Hair follicle dermal papilla cell (primary cell): ENCODE results near the gene PNRC1. TPM values are rescaled to one million over a fixed set of nuclear protein-coding genes. Genes with fewer than 3 reads are reported as not detected.
A peak's percentile ranks its signal among the peaks of the same experiment; 100 is the strongest.

Experiments
- small RNA-seq: library from RNA; depleted of rRNA; stranded (forward); fragments of <200 nt; gene quantifications from one replicate; pipeline ENCODE3, GENCODE V24; 2012
- total RNA-seq: library from RNA; depleted of rRNA; stranded (reverse); fragments of >200 nt; gene quantifications from 2 replicates; pipeline ENCODE4 v1.2.3, GENCODE V29; 2012

PNRC1 gene
- 91.0 and 123 TPM in 2 replicates for total RNA-seq

DNA sequence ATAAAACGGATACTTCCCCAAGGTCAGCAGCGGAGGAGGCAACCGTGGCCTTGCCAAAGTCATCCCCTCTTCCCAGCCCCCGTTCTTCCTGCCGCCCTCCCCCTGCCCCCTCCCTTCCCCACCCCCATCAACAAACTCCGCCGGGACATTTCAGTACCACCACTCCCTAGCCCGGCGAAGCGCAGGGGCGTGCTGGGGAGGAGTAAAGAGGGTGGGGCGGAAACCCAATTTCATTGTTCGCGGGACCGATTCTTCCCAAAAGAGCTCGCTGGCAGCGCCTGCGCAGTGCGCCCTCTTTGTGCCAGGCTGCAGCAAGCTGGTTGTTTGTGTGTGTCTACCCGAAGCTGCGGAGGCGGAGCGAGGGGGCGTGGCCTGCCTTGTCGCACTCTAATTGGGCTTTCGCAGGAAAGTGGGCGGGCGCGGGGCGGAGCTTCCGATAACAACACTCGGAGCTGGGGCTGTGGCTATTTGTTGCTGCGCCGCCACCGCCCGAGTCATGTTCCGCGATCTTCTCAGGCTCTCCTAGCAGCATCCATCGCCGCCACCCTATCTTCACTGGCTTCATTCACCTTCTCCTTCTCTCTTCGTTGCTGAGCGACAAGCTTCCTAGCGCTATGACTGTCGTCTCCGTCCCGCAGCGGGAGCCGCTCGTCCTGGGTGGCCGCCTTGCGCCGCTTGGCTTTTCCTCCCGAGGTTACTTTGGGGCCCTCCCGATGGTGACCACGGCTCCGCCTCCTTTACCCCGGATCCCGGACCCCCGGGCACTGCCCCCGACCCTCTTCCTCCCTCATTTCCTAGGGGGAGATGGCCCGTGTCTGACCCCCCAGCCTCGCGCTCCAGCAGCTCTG, at the start of gene PNRC1:
PNRC1 (plus strand) TSS at position 471 of the 848 bp plus-strand sequence; CDS start at position 615, 144 bp downstream.

DNA sequence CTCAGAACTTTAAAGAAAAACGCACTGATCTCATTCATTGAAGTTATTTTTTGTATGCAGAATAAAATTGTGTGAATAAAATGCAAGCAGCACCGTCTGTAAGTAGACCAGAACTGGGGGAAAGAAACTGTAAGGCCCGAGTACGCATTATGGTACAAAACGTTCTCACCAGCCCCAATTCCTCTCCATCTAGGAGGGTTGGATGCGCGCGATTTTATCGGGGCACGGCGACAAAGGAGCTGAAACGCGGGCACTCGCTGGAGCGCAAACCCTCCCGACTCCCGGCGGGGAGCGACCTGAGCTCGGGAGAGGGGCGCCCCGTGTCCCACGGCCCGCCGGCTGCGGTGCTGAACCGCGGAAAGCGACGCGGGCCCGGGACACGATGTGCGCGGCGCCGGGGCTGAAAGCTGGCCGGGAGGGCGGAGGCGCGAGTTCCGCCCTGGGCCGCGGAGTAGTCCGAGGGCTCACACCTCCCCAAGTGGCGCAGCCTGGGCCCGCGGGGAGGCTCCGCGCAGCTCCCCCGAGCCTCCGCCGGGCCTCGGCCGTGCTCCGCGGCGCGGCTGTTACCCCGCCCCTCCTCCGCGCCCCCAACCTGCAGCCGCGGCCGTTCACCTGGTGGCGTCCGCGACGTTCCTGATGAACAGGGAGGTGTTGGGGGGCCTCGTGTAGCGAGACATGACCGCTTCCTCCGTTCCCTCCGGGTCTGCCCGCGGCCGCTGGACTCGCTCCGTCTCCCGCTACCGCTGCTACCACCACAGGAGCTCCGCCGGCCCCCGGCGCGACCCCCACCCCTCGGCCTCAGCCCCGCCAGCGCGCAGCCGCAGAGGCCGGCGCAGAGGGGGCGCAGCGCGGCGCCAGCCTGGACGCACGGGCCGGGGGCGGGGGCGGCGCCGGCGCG, 36.9 kb downstream of the PNRC1 start, which contains the start of gene SRSF12:
SRSF12 (minus strand) TSS at position 861 of the 898 bp plus-strand sequence; CDS start at position 677, 184 bp downstream.

Small RNA genes lying within 50 kb of the gene (small RNA-seq; reads per million reads assigned to genes)
- gene RN7SL336P = not detected
- gene RNU2-61P = 2.3 reads per million, percentile 51 among the genes with 10 or more reads in this experiment

Other genes with a start within 250 kb of the PNRC1 start
- 19.5 and 21.6 TPM in 2 replicates for gene RNGTT, start 117.1 kb upstream of the PNRC1 start, total RNA-seq
- 0.32 and 0.36 TPM in 2 replicates for gene SRSF12, start 37.3 kb downstream of the PNRC1 start, total RNA-seq
- 6.9 and 7.5 TPM in 2 replicates for gene PM20D2, start 65.3 kb downstream of the PNRC1 start, total RNA-seq
- gene GABRR1, start 136.6 kb downstream of the PNRC1 start, total RNA-seq = not detected in 2 replicates
- 0.16 TPM in 1 of 2 replicates, not detected in the other for gene GABRR2, start 234.5 kb downstream of the PNRC1 start, total RNA-seq